SK-N-SH (cell line): ENCODE results near the gene PDE4D. TPM values are rescaled to one million over a fixed set of nuclear protein-coding genes. Genes with fewer than 3 reads are reported as not detected.

Source experiments
- CTCF ChIA-PET: fragments of 300-600, 350-600 bp; formaldehyde crosslinking; extraction: SDS; loops from one replicate; lab custom pipeline; 2021; lab: Yijun Ruan, JAX
- POLR2A ChIA-PET: fragments of 350-600 bp; sonication (Branson Sonifier 250); formaldehyde crosslinking; extraction: SDS; loops from one replicate; lab custom pipeline; 2020; ENCODE audit warnings: antibody characterized with exemption, inconsistent platforms; lab: Yijun Ruan, JAX
- DNase-seq: peaks from one replicate; pipeline ENCODE4 v3.0.0; 2012
- H2AFZ ChIP-seq: fragments of 200-600 bp; sonication (generic); 2 replicates; pipeline ENCODE4 v1.8.1; 2016; ENCODE audit warnings: antibody characterized with exemption, mild to moderate bottlenecking, low read depth
- H3F3A ChIP-seq: fragments of 200-600 bp; sonication (generic); replicated peaks from 2 replicates; pipeline ENCODE3; 2016; ENCODE audit warnings: antibody characterized with exemption, mild to moderate bottlenecking; ENCODE audit not compliant: insufficient read depth
- H3K27ac ChIP-seq, 2 experiments: fragments of 200-500 bp in 1 of 2; fragments of 200-600 bp in 1 of 2; sonication (Bioruptor generic) in 1 of 2; sonication (generic), shearing (Covaris generic) in 1 of 2; 2 replicates each; pipeline versions ENCODE4 v1.5.1 to v1.6.1; 2014 to 2016; ENCODE audit warnings: low read depth in 2 of 2, inconsistent platforms in 1 of 2, low read length in 1 of 2, mild to moderate bottlenecking in 1 of 2, mixed read lengths in 1 of 2
- H3K27me3 ChIP-seq: fragments of 200-600 bp; sonication (generic), shearing (Covaris generic); 2 replicates; pipeline ENCODE4 v1.6.1; 2016; ENCODE audit warnings: mixed run types; ENCODE audit not compliant: insufficient read depth
- H3K36me3 ChIP-seq, 2 experiments: fragments of 200-500 bp in 1 of 2; fragments of 200-600 bp in 1 of 2; sonication (Bioruptor generic) in 1 of 2; sonication (generic) in 1 of 2; replicated peaks in 1 of 2; 2 replicates each; pipeline versions ENCODE3 to v1.5.1; 2014 to 2016; ENCODE audit warnings: low read length in 1 of 2, mild to moderate bottlenecking in 1 of 2; ENCODE audit not compliant: insufficient read depth in 2 of 2, control insufficient read depth in 1 of 2
- H3K4me1 ChIP-seq, 2 experiments: fragments of 200-500 bp in 1 of 2; fragments of 200-600 bp in 1 of 2; sonication (Bioruptor generic) in 1 of 2; sonication (generic), shearing (Covaris generic) in 1 of 2; 2 replicates each; pipeline versions ENCODE4 v1.5.1 to v1.6.1; 2014 to 2016; ENCODE audit warnings: low read depth in 1 of 2, low read length in 1 of 2, mixed run types in 1 of 2; ENCODE audit not compliant: insufficient read depth in 2 of 2, control insufficient read depth in 1 of 2
- H3K4me2 ChIP-seq: fragments of 200-600 bp; sonication (generic), shearing (Covaris generic); 2 replicates; pipeline ENCODE4 v1.6.1; 2017; ENCODE audit warnings: mixed run types
- H3K4me3 ChIP-seq, 2 experiments: fragments of 200-500 bp in 1 of 2; fragments of 200-600 bp in 1 of 2; sonication (Bioruptor generic) in 1 of 2; sonication (generic), shearing (Covaris generic) in 1 of 2; 2 replicates each; pipeline versions ENCODE4 v1.5.1 to v1.8.1; 2014 to 2016; ENCODE audit warnings: low read depth in 2 of 2, inconsistent platforms in 1 of 2, low read length in 1 of 2, mild to moderate bottlenecking in 1 of 2, mixed read lengths in 1 of 2, moderate library complexity in 1 of 2
- H3K79me2 ChIP-seq: fragments of 200-600 bp; sonication (generic); 2 replicates; pipeline ENCODE4 v1.8.1; 2017; ENCODE audit warnings: mild to moderate bottlenecking; ENCODE audit not compliant: insufficient read depth
- H3K9ac ChIP-seq: fragments of 200-600 bp; sonication (generic); 2 replicates; pipeline ENCODE4 v1.6.1; 2017; ENCODE audit warnings: mixed run types
- H3K9me2 ChIP-seq: fragments of 200-600 bp; sonication (generic); 2 replicates; pipeline ENCODE4 v1.6.1; 2017; ENCODE audit warnings: mixed run types
- H3K9me3 ChIP-seq: fragments of 200-600 bp; sonication (generic); 2 replicates; pipeline ENCODE4 v1.6.1; 2017; ENCODE audit warnings: mixed run types, mild to moderate bottlenecking, moderate library complexity
- H4K20me1 ChIP-seq: fragments of 200-600 bp; sonication (generic); 2 replicates; pipeline ENCODE4 v1.6.1; 2017; ENCODE audit warnings: mild to moderate bottlenecking, mixed run types; ENCODE audit not compliant: insufficient read depth
- CHD2 ChIP-seq: fragments of 150-350 bp; IDR thresholded peaks from 2 replicates; pipeline ENCODE4 v1.6.1; 2018; ENCODE audit warnings: low read length; ENCODE audit not compliant: partially characterized antibody
- EP300 ChIP-seq, 2 experiments: IDR thresholded peaks; 2 replicates each; pipeline versions ENCODE4 v1.4.0 to v1.6.1; 2012; ENCODE audit warnings: borderline replicate concordance in 1 of 2, low read depth in 1 of 2, low read length in 1 of 2
- FOSL2 ChIP-seq: IDR thresholded peaks from 2 replicates; pipeline ENCODE4 v1.4.0; 2012; ENCODE audit warnings: low read depth, mild to moderate bottlenecking, moderate library complexity, borderline replicate concordance
- FOXJ3 ChIP-seq: sonication (generic); formaldehyde crosslinking; IDR thresholded peaks from 2 replicates; pipeline ENCODE4 v1.5.1; 2020; ENCODE audit warnings: mild to moderate bottlenecking, missing genetic modification reagents
- FOXM1 ChIP-seq: IDR thresholded peaks from 2 replicates; pipeline ENCODE4 v1.4.0; 2012; ENCODE audit warnings: low read depth, mild to moderate bottlenecking
- JUND ChIP-seq: IDR thresholded peaks from 2 replicates; pipeline ENCODE4 v1.4.0; 2012
- MXI1 ChIP-seq: IDR thresholded peaks from 2 replicates; pipeline ENCODE4 v1.6.1; 2012; ENCODE audit warnings: mild to moderate bottlenecking, low read depth, low read length, improper control_type of control experiment
- NFIC ChIP-seq: IDR thresholded peaks from 2 replicates; pipeline ENCODE4 v1.4.0; 2012; ENCODE audit warnings: borderline replicate concordance
- RCOR1 ChIP-seq: fragments of 150-350 bp; IDR thresholded peaks from 2 replicates; pipeline ENCODE4 v1.6.1; 2017; ENCODE audit warnings: antibody characterized with exemption, low read length
- RXRA ChIP-seq: IDR thresholded peaks from 2 replicates; pipeline ENCODE4 v1.4.0; 2012; ENCODE audit warnings: low read depth, mild to moderate bottlenecking, borderline replicate concordance
- SIN3A ChIP-seq: IDR thresholded peaks from 2 replicates; pipeline ENCODE4 v1.6.1; 2012; ENCODE audit warnings: low read depth, mild to moderate bottlenecking, low read length, moderate library complexity, borderline replicate concordance
- TAF1 ChIP-seq: IDR thresholded peaks from 2 replicates; pipeline ENCODE4 v1.6.1; 2012; ENCODE audit warnings: low read depth, mild to moderate bottlenecking, low read length, moderate library complexity, borderline replicate concordance
- TCF12 ChIP-seq: IDR thresholded peaks from 2 replicates; pipeline ENCODE4 v1.4.0; 2012
- WGBS: methylation state at CpG from one replicate; pipeline ENCODE4 v1.1.6; 2017; ENCODE audit warnings: low lambda C conversion rate; 5-methylcytosine and 5-hydroxymethylcytosine counted together
- polyA plus RNA-seq, 3 experiments: library from polyadenylated mRNA; depleted of rRNA; stranded (reverse); fragments of >200 nt; gene quantifications; 2 replicates each; pipeline ENCODE4 v1.2.3, GENCODE V29; 2012
- TF ChIP-seq, protein P1 (sequence below): IDR thresholded peaks from 2 replicates; pipeline ENCODE4 v1.6.1; 2012; ENCODE audit warnings: mild to moderate bottlenecking, low read depth, low read length, moderate library complexity
- TF ChIP-seq, protein P2 (sequence below): IDR thresholded peaks from 2 replicates; pipeline ENCODE4; 2012
- TF ChIP-seq, protein P3 (sequence below): fragments of 150-350 bp; IDR thresholded peaks from 2 replicates; pipeline ENCODE4 v1.6.1; 2017; ENCODE audit warnings: antibody characterized with exemption, low read length, low read depth, borderline replicate concordance
- TF ChIP-seq, protein P4 (sequence below): fragments of 200-600 bp; sonication (generic); IDR thresholded peaks from 2 replicates; pipeline ENCODE4 v1.6.1; 2017; ENCODE audit warnings: antibody characterized with exemption, mild to moderate bottlenecking, moderate library complexity

The PDE4D gene
- polyA plus RNA-seq, 1 of the 3 experiments (the other 2 are of a cell fraction), result 2.4 TPM

DNA sequence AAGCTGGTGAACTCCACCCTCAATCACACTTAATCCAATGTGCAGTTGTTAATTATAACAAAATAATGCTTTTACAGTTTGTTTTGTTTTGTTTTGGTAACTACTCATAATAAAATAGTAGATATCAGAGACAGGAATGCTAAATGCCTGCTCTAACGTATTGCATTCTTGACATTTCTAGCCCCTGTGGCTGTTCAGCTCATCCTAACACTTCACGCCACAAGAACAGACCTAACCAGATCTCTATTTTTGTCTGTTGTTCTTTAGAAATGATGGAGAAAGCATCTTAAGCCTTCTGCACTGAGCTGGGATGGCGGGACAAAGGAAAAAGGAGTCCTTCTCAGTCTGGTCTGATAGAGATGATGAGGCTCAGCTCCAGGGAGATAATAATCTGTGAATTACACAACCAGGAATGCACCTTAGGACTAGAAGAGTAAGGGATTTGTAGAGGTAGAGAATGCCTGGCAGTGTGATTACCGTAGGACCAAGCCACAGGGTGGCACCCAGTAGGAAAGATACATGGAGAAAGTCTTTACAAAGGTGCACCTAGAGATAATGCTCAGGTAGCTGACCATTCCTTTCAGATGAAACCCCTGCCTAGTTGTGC, 628.8 kb downstream of the PDE4D start (continued):
- TF ChIP-seq, protein P1, sequence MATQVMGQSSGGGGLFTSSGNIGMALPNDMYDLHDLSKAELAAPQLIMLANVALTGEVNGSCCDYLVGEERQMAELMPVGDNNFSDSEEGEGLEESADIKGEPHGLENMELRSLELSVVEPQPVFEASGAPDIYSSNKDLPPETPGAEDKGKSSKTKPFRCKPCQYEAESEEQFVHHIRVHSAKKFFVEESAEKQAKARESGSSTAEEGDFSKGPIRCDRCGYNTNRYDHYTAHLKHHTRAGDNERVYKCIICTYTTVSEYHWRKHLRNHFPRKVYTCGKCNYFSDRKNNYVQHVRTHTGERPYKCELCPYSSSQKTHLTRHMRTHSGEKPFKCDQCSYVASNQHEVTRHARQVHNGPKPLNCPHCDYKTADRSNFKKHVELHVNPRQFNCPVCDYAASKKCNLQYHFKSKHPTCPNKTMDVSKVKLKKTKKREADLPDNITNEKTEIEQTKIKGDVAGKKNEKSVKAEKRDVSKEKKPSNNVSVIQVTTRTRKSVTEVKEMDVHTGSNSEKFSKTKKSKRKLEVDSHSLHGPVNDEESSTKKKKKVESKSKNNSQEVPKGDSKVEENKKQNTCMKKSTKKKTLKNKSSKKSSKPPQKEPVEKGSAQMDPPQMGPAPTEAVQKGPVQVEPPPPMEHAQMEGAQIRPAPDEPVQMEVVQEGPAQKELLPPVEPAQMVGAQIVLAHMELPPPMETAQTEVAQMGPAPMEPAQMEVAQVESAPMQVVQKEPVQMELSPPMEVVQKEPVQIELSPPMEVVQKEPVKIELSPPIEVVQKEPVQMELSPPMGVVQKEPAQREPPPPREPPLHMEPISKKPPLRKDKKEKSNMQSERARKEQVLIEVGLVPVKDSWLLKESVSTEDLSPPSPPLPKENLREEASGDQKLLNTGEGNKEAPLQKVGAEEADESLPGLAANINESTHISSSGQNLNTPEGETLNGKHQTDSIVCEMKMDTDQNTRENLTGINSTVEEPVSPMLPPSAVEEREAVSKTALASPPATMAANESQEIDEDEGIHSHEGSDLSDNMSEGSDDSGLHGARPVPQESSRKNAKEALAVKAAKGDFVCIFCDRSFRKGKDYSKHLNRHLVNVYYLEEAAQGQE, result no peak
- TF ChIP-seq TCF12 (no peak), RXRA (no peak)
- TF ChIP-seq, protein P2, sequence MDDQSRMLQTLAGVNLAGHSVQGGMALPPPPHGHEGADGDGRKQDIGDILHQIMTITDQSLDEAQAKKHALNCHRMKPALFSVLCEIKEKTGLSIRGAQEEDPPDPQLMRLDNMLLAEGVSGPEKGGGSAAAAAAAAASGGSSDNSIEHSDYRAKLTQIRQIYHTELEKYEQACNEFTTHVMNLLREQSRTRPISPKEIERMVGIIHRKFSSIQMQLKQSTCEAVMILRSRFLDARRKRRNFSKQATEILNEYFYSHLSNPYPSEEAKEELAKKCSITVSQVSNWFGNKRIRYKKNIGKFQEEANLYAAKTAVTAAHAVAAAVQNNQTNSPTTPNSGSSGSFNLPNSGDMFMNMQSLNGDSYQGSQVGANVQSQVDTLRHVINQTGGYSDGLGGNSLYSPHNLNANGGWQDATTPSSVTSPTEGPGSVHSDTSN, result no peak

DNA sequence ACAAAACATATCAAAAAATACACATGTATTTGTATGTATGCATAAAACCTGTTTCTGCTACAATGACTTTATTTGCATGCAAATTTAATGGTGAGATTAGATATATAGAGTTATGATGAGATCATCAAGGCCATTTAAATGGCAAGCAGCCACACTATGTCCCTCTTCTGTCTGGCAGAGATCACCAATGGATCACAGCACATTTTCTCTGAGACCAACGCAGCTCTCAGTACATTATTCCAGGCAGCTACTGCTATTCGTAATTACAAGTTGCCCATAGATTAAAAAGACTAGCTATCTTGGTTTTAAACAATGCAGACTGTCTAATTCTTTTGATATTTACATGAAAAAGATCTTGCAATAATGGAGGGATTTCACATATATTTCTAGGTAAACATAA, 629.5 kb downstream of the PDE4D start:
- H3K9me2 ChIP-seq, result no peaks in the 10 kb centered on the region
- no peak for DNase-seq
- TF ChIP-seq SIN3A, result no peak
- TF ChIP-seq MXI1, result no peak
- no peak for TF ChIP-seq JUND
- no peak for TF ChIP-seq TCF12
- TF ChIP-seq FOSL2, result no peak
- no peaks in the 10 kb centered on the region for H3K9me3 ChIP-seq
- no peak overlapping the region for H2AFZ ChIP-seq
- H3K36me3 ChIP-seq, result no peaks in the 10 kb centered on the region
- H3K4me1 ChIP-seq, result no peaks in the 10 kb centered on the region; a peak in 2 of 4 replicates
- no peak overlapping the region for H3K27ac ChIP-seq
- H3K27me3 ChIP-seq, result no peaks in the 10 kb centered on the region
- H3K4me3 ChIP-seq, result no peak overlapping the region
- CTCF ChIA-PET, result no interaction called here
- POLR2A ChIA-PET, result no interaction called here
- no peak overlapping the region for H3K4me2 ChIP-seq
- H3F3A ChIP-seq, result no peaks in the 10 kb centered on the region
- H3K79me2 ChIP-seq, result no peaks in the 10 kb centered on the region
- no peak overlapping the region for H3K9ac ChIP-seq
- WGBS, result 70% methylated on average over 2 of the region's 2 CpGs
- H4K20me1 ChIP-seq, result no peaks in the 10 kb centered on the region

DNA sequence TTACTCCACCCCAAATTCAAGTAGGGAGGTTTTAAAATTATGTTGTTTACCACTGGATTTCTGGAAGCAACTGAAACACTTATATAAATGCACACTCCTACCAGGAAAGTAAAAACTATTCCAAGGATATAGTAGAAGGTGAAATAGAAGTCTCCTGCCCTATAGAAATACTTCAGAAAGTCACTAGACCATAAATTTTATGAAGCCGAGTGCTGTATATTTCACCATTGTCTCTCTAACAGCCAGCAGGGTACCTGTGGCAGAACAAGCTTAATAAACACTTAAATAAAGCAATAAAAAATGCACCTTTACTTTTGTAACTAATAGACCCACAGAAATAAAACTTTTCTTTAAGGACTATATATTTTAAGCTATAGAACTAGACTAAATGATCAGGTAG, 631.6 kb downstream of the PDE4D start:
- H3K4me3 ChIP-seq, result no peak overlapping the region
- CTCF ChIA-PET, result interaction anchor here (1.2 kb wide), 1 partner anchor 9 kb away, joined by 3 read pairs; no protein-coding TSS in a partner anchor
- H4K20me1 ChIP-seq, result no peaks in the 10 kb centered on the region
- H3K4me2 ChIP-seq, result no peak overlapping the region
- no peak overlapping the region for H2AFZ ChIP-seq
- no peak for DNase-seq
- WGBS, result 80% methylated on average over 1 of the region's 1 CpG
- no peaks in the 10 kb centered on the region for H3K9me2 ChIP-seq
- no peaks in the 10 kb centered on the region for H3K79me2 ChIP-seq
- H3F3A ChIP-seq, result no peaks in the 10 kb centered on the region
- H3K27ac ChIP-seq, result no peak overlapping the region
- H3K27me3 ChIP-seq, result no peaks in the 10 kb centered on the region
- no peaks in the 10 kb centered on the region for H3K36me3 ChIP-seq
- H3K9me3 ChIP-seq, result no peaks in the 10 kb centered on the region
- H3K4me1 ChIP-seq, result no peaks in the 10 kb centered on the region; a peak in 1 of 4 replicates
- POLR2A ChIA-PET, result no interaction called here
- no peak overlapping the region for H3K9ac ChIP-seq
- no peak for TF ChIP-seq TCF12
- no peak for TF ChIP-seq FOXM1
- TF ChIP-seq RCOR1, result no peak
- TF ChIP-seq, protein P3, sequence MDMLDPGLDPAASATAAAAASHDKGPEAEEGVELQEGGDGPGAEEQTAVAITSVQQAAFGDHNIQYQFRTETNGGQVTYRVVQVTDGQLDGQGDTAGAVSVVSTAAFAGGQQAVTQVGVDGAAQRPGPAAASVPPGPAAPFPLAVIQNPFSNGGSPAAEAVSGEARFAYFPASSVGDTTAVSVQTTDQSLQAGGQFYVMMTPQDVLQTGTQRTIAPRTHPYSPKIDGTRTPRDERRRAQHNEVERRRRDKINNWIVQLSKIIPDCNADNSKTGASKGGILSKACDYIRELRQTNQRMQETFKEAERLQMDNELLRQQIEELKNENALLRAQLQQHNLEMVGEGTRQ, result no peak
- TF ChIP-seq TAF1, result no peak
- no peak for TF ChIP-seq EP300 (IDR thresholded peaks at IDR 0.05; ENCODE audit: borderline replicate concordance in 1 of 2, low read depth in 1 of 2, low read length in 1 of 2)
- no peak for TF ChIP-seq FOXJ3 (CRISPR knock-in tag)
- TF ChIP-seq, protein P4, sequence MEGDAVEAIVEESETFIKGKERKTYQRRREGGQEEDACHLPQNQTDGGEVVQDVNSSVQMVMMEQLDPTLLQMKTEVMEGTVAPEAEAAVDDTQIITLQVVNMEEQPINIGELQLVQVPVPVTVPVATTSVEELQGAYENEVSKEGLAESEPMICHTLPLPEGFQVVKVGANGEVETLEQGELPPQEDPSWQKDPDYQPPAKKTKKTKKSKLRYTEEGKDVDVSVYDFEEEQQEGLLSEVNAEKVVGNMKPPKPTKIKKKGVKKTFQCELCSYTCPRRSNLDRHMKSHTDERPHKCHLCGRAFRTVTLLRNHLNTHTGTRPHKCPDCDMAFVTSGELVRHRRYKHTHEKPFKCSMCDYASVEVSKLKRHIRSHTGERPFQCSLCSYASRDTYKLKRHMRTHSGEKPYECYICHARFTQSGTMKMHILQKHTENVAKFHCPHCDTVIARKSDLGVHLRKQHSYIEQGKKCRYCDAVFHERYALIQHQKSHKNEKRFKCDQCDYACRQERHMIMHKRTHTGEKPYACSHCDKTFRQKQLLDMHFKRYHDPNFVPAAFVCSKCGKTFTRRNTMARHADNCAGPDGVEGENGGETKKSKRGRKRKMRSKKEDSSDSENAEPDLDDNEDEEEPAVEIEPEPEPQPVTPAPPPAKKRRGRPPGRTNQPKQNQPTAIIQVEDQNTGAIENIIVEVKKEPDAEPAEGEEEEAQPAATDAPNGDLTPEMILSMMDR, result no peak
- TF ChIP-seq NFIC, result no peak
- no peak for TF ChIP-seq CHD2
